ENCODE measurements around the gene TGOLN2.
A peak's percentile ranks its signal among the peaks of the same experiment; 100 is the strongest.

The TGOLN2 gene

DNA sequence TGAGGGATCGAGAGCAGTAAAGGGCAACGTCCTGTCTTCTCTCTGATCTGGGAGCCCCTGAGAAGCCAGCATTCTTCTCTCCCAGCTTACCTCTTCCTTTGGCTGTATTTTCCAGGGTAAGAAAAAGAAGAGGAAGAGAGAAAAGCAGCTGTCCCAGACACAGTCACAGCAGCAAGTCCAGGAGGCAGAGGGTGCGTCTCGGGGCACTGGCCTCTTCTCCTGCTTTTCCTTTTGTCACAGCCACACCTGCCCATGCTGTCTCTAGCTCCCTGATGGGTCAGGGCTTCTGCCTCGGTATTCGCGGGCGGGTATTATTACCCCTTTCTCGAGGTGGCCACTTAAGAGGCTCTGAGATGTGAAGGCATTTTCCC lies 20.3 kb downstream of the TGOLN2 start:
- Histone ChIP-seq H3K4me3 (replicated peaks; ENCODE audit: insufficient read depth, low read length) (peak overlapping the region; percentile 1), H3K27me3 (ENCODE audit: insufficient read depth, poor library complexity, severe bottlenecking) (no peaks in the 10 kb centered on the region), H3K27ac (replicated peaks) (peak overlapping the region; percentile 57)
- no peak for TF ChIP-seq CTCF (IDR thresholded peaks at IDR 0.05; ENCODE audit: insufficient read depth, low read length)
- no peak for TF ChIP-seq GABPA (IDR thresholded peaks at IDR 0.05; ENCODE audit: low read depth)
- TF ChIP-seq POLR2AphosphoS5 (IDR thresholded peaks at IDR 0.05; ENCODE audit: low read depth): no peak
- no peak for TF ChIP-seq REST (IDR thresholded peaks at IDR 0.05; ENCODE audit: insufficient replicate concordance, low read depth)
- no peak; the same call in 1 of the 2 replicates for TF ChIP-seq SPI1 (IDR thresholded peaks at IDR 0.05; ENCODE audit: borderline replicate concordance, low read depth)
- DNase-seq (ENCODE audit: low read depth in 1 of 2, low spot score in 1 of 2): no peak

- Histone ChIP-seq H3K4me3 (replicated peaks; ENCODE audit: insufficient read depth, low read length) (no peak overlapping the region), H3K27me3 (ENCODE audit: insufficient read depth, poor library complexity, severe bottlenecking) (no peaks in the 10 kb centered on the region), H3K27ac (replicated peaks) (no peak overlapping the region)
- TF ChIP-seq GABPA (IDR thresholded peaks at IDR 0.05; ENCODE audit: low read depth) (no peak), REST (IDR thresholded peaks at IDR 0.05; ENCODE audit: insufficient replicate concordance, low read depth) (no peak), SPI1 (IDR thresholded peaks at IDR 0.05; ENCODE audit: borderline replicate concordance, low read depth) (no peak), POLR2AphosphoS5 (IDR thresholded peaks at IDR 0.05; ENCODE audit: low read depth) (no peak), CTCF (IDR thresholded peaks at IDR 0.05; ENCODE audit: insufficient read depth, low read length) (no peak)
- DNase-seq (ENCODE audit: low read depth in 1 of 2, low spot score in 1 of 2): no peak
Measured at GRCh38 chr2:85303780-85304531, 23.8 kb downstream of the TGOLN2 start.

DNA sequence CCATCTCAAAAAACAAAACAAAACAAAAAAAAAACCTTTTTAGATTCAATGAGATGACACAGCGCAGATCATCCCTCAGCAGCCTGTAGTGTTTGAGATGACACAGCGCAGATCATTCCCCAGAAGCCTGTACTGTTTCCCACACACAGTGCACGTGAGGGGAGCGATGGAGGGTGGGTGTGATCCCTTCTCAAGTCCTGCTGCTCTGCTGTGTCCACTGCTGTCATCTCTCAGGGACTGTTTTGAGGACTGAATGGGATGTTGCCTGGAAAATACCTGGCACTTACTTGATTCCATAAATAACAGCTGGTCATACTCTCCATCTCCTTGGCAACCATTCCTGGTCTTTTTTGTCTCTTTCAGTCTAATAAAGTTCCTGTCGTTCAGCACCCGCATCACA lies 25.7 kb downstream of the TGOLN2 start:
- TF ChIP-seq CTCF (IDR thresholded peaks at IDR 0.05; ENCODE audit: insufficient read depth, low read length): no peak
- no peak for TF ChIP-seq POLR2AphosphoS5 (IDR thresholded peaks at IDR 0.05; ENCODE audit: low read depth)
- no peak for DNase-seq (ENCODE audit: low read depth in 1 of 2, low spot score in 1 of 2)
- H3K4me3 ChIP-seq (replicated peaks; ENCODE audit: insufficient read depth, low read length): no peak overlapping the region
- H3K27ac ChIP-seq (replicated peaks): no peak overlapping the region
- no peaks in the 10 kb centered on the region for H3K27me3 ChIP-seq (ENCODE audit: insufficient read depth, poor library complexity, severe bottlenecking)

All from HL-60 (cell line).